Measurements from ENCODE around the gene MITF.

Gene MITF

GRCh38 chr3:69712933-69713332 lies 26.3 kb upstream of the MITF start:
- DNase-seq (ENCODE audit: low read depth in 1 of 2, low spot score in 1 of 2), result no peak
- in situ Hi-C loops (cut with HindIII; ENCODE audit: low pct_unique_long_range_greater_than_20kb, low sequenced_read_pairs), result no loop called here
- no peak for TF ChIP-seq JUND (IDR thresholded peaks at IDR 0.05; ENCODE audit: low read depth)

- DNase-seq (ENCODE audit: low read depth in 1 of 2, low spot score in 1 of 2), result no peak
- in situ Hi-C loops (cut with HindIII; ENCODE audit: low pct_unique_long_range_greater_than_20kb, low sequenced_read_pairs), result no loop called here
These were observed 24.1 kb upstream of the MITF start for GRCh38 chr3:69715204-69715603.

GRCh38 chr3:69716119-69716518 lies 23.1 kb upstream of the MITF start:
- in situ Hi-C loops (cut with HindIII; ENCODE audit: low pct_unique_long_range_greater_than_20kb, low sequenced_read_pairs), result no loop called here
- DNase-seq (ENCODE audit: low read depth in 1 of 2, low spot score in 1 of 2), result no peak
- no peak for TF ChIP-seq JUND (IDR thresholded peaks at IDR 0.05; ENCODE audit: low read depth)

More at GRCh38 chr3:69715204-69715603, 24.1 kb upstream of the MITF start:
- no peak for TF ChIP-seq JUND (IDR thresholded peaks at IDR 0.05; ENCODE audit: low read depth)

GRCh38 chr3:69718866-69719586 lies 20.2 kb upstream of the MITF start:
- DNase-seq (ENCODE audit: low read depth in 1 of 2, low spot score in 1 of 2), result no peak
- TF ChIP-seq JUND (IDR thresholded peaks at IDR 0.05; ENCODE audit: low read depth), result no peak
- in situ Hi-C loops (cut with HindIII; ENCODE audit: low pct_unique_long_range_greater_than_20kb, low sequenced_read_pairs), result no loop called here

- no peak for TF ChIP-seq JUND (IDR thresholded peaks at IDR 0.05; ENCODE audit: low read depth)
- DNase-seq (ENCODE audit: low read depth in 1 of 2, low spot score in 1 of 2), result no peak
- in situ Hi-C loops (cut with HindIII; ENCODE audit: low pct_unique_long_range_greater_than_20kb, low sequenced_read_pairs), result no loop called here
These were observed 19.6 kb upstream of the MITF start for GRCh38 chr3:69719587-69720122.

GRCh38 chr3:69720824-69721223 lies 18.4 kb upstream of the MITF start:
- DNase-seq (ENCODE audit: low read depth in 1 of 2, low spot score in 1 of 2), result no peak
- no peak for TF ChIP-seq JUND (IDR thresholded peaks at IDR 0.05; ENCODE audit: low read depth)
- in situ Hi-C loops (cut with HindIII; ENCODE audit: low pct_unique_long_range_greater_than_20kb, low sequenced_read_pairs), result no loop called here

- in situ Hi-C loops (cut with HindIII; ENCODE audit: low pct_unique_long_range_greater_than_20kb, low sequenced_read_pairs), result no loop called here
- DNase-seq (ENCODE audit: low read depth in 1 of 2, low spot score in 1 of 2), result peak in 1 of 2 experiments; percentile 17
- TF ChIP-seq JUND (IDR thresholded peaks at IDR 0.05; ENCODE audit: low read depth), result no peak
These were observed 15.9 kb upstream of the MITF start for GRCh38 chr3:69723389-69723788.

GRCh38 chr3:69724722-69725435 lies 14.4 kb upstream of the MITF start:
- TF ChIP-seq JUND (IDR thresholded peaks at IDR 0.05; ENCODE audit: low read depth), result no peak
- no peak for DNase-seq (ENCODE audit: low read depth in 1 of 2, low spot score in 1 of 2)
- in situ Hi-C loops (cut with HindIII; ENCODE audit: low pct_unique_long_range_greater_than_20kb, low sequenced_read_pairs), result no loop called here

GRCh38 chr3:69725994-69726571 lies 13.2 kb upstream of the MITF start:
- in situ Hi-C loops (cut with HindIII; ENCODE audit: low pct_unique_long_range_greater_than_20kb, low sequenced_read_pairs), result no loop called here
- no peak for TF ChIP-seq JUND (IDR thresholded peaks at IDR 0.05; ENCODE audit: low read depth)
- no peak for DNase-seq (ENCODE audit: low read depth in 1 of 2, low spot score in 1 of 2)

GRCh38 chr3:69729147-69729919 lies 9.9 kb upstream of the MITF start:
- in situ Hi-C loops (cut with HindIII; ENCODE audit: low pct_unique_long_range_greater_than_20kb, low sequenced_read_pairs), result no loop called here
- TF ChIP-seq JUND (IDR thresholded peaks at IDR 0.05; ENCODE audit: low read depth), result no peak
- no peak for DNase-seq (ENCODE audit: low read depth in 1 of 2, low spot score in 1 of 2)

- TF ChIP-seq JUND (IDR thresholded peaks at IDR 0.05; ENCODE audit: low read depth), result no peak
- in situ Hi-C loops (cut with HindIII; ENCODE audit: low pct_unique_long_range_greater_than_20kb, low sequenced_read_pairs), result no loop called here
- DNase-seq (ENCODE audit: low read depth in 1 of 2, low spot score in 1 of 2), result no peak
These were observed 8.2 kb upstream of the MITF start for GRCh38 chr3:69731080-69731479.

- DNase-seq (ENCODE audit: low read depth in 1 of 2, low spot score in 1 of 2), result no peak
- TF ChIP-seq JUND (IDR thresholded peaks at IDR 0.05; ENCODE audit: low read depth), result no peak
- in situ Hi-C loops (cut with HindIII; ENCODE audit: low pct_unique_long_range_greater_than_20kb, low sequenced_read_pairs), result no loop called here
These were observed 3.4 kb upstream of the MITF start for GRCh38 chr3:69735893-69736292.
